22Rv1 (cell line): ENCODE measurements around the gene ANK2.

Source experiments
- H3K27ac ChIP-seq: fragments of 450-650 bp; 2 replicates; pipeline ENCODE4 v1.5.1; 2017
- ZFX ChIP-seq: fragments of 450-650 bp; IDR thresholded peaks from 2 replicates; pipeline ENCODE4 v1.6.1; 2017; ENCODE audit warnings: antibody characterized with exemption, borderline replicate concordance
- TF ChIP-seq, protein P1 (sequence below): fragments of 450-650 bp; IDR thresholded peaks from 2 replicates; pipeline ENCODE4 v1.5.1; 2017; ENCODE audit warnings: mild to moderate bottlenecking

ANK2 gene

DNA sequence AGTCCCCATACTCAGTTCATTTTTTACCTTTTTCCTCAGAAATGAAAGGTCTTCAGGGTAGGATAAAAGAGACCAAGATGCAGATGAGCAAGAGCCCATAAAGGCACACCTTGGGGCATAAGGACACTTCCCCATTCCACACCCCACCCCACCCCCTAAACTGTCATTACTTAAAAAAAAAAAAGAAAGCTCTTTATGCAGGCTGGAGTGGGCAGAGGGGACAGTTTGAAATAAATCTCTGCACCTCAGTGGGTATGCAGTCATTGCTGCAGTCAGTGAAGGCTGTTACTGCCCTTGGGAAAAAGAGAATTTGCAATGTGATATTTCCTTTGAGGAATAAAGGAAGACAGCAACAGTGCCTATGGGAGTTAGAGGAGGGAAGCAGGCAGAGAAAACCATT lies 137.5 kb downstream of the ANK2 start:
- TF ChIP-seq, protein P1, sequence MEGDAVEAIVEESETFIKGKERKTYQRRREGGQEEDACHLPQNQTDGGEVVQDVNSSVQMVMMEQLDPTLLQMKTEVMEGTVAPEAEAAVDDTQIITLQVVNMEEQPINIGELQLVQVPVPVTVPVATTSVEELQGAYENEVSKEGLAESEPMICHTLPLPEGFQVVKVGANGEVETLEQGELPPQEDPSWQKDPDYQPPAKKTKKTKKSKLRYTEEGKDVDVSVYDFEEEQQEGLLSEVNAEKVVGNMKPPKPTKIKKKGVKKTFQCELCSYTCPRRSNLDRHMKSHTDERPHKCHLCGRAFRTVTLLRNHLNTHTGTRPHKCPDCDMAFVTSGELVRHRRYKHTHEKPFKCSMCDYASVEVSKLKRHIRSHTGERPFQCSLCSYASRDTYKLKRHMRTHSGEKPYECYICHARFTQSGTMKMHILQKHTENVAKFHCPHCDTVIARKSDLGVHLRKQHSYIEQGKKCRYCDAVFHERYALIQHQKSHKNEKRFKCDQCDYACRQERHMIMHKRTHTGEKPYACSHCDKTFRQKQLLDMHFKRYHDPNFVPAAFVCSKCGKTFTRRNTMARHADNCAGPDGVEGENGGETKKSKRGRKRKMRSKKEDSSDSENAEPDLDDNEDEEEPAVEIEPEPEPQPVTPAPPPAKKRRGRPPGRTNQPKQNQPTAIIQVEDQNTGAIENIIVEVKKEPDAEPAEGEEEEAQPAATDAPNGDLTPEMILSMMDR = no peak
- no peak for TF ChIP-seq ZFX
- H3K27ac ChIP-seq = no peak overlapping the region

DNA sequence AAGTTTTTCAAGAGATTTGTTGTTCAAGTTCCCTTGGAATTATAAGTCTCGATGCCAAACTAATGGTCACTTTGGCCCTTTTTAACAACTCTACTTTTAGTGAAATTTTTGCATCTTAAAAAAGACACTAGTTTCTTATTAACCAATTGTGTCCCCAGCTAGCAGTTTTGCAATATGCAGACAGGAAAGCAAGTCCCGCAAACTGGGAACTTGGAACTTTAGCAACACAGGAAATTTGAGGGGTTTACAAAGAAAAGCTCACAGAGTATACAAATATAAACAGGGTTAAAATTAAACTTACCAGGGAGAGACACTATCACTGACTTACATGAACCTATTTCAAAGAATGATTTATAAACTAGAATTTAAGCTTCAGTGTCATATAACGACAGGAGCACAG lies 137.9 kb downstream of the ANK2 start:
- no peak overlapping the region for H3K27ac ChIP-seq
- TF ChIP-seq ZFX = no peak
- TF ChIP-seq, protein P1 = no peak

DNA sequence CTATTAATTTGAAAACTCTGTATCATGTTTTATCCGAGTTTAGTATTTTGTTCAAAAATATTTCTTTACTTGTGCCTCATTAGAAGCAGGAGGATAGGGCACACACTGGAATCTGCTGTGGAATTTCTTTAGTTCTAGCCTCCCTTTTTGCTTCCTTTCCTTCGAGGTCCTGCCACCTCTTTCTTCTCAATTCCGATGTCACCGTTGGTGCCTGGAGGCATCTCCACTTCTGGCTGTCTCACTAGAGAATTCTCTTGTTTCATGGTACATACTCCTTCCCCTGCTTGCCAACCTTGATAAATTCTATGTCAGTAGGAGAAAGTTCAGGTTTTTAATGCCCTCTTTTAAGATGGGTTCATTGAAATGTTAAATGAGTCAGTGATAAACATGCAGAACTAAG lies 140.1 kb downstream of the ANK2 start:
- no peak for TF ChIP-seq ZFX
- TF ChIP-seq, protein P1 = no peak
- no peak overlapping the region for H3K27ac ChIP-seq

DNA sequence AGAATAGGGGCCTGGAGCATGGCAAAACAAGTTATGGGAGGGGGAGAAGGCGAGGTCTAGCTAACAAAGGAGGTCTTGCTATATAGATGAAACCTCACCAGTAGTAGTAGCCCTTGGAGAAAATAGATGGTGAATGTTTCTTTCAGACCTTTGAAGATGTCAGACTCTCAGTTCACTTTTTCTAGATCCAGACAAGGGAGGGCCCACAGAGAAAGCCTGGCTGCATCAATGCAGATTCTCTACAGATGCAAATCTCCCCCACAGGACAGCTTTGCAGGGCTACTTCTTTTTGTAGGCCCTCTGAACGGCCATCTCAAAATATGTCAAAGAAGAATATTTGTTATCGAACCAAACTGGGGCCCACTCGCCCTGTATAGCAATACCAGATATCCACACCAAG lies 159.7 kb downstream of the ANK2 start:
- TF ChIP-seq, protein P1 = no peak
- TF ChIP-seq ZFX = no peak
- H3K27ac ChIP-seq = no peak overlapping the region

DNA sequence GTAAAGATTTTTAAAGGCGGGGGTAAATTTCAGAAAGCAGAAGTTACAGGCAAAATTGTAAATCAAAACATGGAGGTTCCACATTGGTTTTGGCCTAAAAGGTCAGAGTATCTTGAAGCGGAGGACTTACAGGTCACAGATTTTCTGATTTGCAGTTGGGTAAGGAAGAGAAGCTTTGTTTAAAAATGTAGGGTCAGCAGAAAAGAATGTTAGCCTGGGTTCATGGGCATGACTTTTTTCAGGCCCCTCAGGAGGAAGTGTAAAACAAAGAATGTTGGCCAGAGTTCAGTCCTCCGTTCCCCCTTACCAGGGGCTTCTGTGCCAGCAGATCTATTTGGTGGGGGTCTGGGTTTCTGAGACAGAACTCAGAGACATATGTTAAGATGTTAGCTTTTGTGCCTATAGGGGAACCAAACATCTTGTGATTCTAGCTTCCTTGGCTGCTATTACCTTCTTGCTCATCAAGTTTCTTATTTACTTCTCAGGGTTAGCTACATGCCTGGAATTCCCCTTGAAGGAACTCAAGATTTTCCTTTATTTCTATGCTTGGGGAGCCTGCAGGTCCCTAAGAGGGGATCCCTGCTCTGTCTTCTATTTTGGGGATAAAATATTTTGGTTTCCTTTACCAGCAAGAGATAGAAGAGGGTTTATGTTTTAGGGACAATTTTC lies 160.3 kb downstream of the ANK2 start:
- TF ChIP-seq, protein P1 = no peak
- no peak for TF ChIP-seq ZFX
- H3K27ac ChIP-seq = no peak overlapping the region

DNA sequence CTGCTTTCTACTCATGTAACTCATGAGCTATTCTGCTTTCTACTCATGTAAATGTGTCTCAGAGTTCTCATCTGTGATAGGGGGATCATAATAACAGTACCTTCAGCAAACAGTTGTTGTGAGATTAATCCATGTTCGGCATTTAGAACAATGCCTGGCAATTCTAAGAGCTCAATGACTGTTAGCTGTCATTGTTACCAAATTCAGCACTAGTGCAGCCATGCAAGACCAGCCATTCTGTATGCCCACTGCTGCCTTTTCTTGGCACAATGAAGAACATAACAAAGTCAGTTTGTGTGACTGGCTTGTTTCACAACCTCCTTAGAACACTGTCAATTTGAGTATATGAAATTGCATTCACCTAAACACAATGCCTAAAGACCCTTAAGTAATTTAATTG lies 163.2 kb downstream of the ANK2 start:
- H3K27ac ChIP-seq = no peak overlapping the region
- TF ChIP-seq, protein P1 = no peak
- no peak for TF ChIP-seq ZFX

DNA sequence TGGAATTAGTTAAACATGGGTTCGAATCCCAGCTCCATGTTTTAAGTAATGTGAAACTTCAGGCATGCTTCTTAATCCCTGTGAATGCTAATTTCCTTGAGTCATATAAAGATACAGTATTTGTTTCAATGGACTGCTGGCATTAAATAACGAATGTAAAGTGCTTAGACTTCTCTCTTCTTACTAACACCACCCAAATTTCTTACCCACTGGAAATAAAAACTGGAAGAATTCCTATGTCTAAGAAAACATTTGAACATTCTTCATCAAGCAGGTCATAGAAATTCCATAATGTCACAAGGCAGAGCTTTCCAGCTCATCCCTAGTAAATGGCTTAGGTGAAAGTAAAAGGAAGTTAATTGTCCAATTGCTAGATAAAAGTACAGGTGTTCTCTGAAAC lies 172.5 kb downstream of the ANK2 start:
- TF ChIP-seq, protein P1 = no peak
- TF ChIP-seq ZFX = no peak

More for the DNA sequence above, 172.5 kb downstream of the ANK2 start:
- no peak overlapping the region for H3K27ac ChIP-seq
